Prostate gland (tissue), 2 donors: ENCODE measurements around the gene TCAP.

Experiments
- CTCF ChIP-seq, 4 experiments: fragments of 200-600 bp in 2 of 4; fragments of 450-650 bp in 2 of 4; sonication (generic) in 2 of 4; IDR thresholded peaks; 1 replicate in 3 of 4; 2 replicates in 1 of 4; pipeline ENCODE4 v1.5.1; 2016 to 2019; ENCODE audit warnings: antibody characterized with exemption in 4 of 4, mild to moderate bottlenecking in 2 of 4, moderate library complexity in 2 of 4
- POLR2A ChIP-seq: fragments of 450-650 bp; IDR thresholded peaks from one replicate; pipeline ENCODE4 v1.6.1; 2016; ENCODE audit warnings: antibody characterized with exemption, mild to moderate bottlenecking

DNA sequence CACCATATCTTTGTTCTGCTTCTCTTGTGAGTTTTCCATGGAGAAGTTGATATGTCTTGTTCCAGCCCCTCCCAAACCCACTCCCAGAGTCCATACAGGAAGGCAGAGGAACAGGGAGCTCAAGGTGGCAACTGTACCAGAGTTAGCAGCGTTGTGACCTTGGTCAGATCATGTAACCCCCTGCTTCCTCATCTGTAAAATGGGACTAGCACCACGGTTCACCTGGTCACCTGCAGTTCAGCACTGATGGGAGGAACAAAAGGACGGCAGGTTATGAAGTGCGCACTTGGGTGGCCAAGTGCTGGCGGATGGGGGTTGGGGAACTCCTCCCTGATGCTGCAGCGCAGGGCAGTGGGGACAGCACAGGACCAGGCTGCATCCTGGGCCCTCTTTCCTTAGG lies 49.7 kb upstream of the TCAP start:
- no peak for TF ChIP-seq CTCF (IDR thresholded peaks at IDR 0.05)
- TF ChIP-seq POLR2A, result no peak
